ENCODE measurements around the gene PERM1. TPM values are rescaled to one million over a fixed set of nuclear protein-coding genes. Genes with fewer than 3 reads are reported as not detected.

PERM1 gene
- total RNA-seq, 1 experiment from 2014 or later, result 0.39 TPM

- H3K27me3 ChIP-seq (ENCODE audit: insufficient read depth, low read length), result no peaks in the 10 kb centered on the region
- no peak overlapping the region for H3K9ac ChIP-seq (ENCODE audit: low read length)
- RAD21 ChIA-PET (ENCODE audit: low non-redundant PET in 1 of 2, low total read pairs in 2 of 2, uncharacterized antibody in 2 of 2, unreplicated experiment in 2 of 2), result no interaction called here
- no peak overlapping the region for H3K4me3 ChIP-seq (replicated peaks in 1 of 2; ENCODE audit: low read depth in 1 of 2, low read length in 2 of 2)
- no peak overlapping the region for H2AFZ ChIP-seq (ENCODE audit: low read depth, low read length, poor library complexity, severe bottlenecking)
- no TSS peak for BruUV-seq (replicated peaks)
- H3K9me2 ChIP-seq (ENCODE audit: insufficient read depth), result no peaks in the 10 kb centered on the region
- no peaks in the 10 kb centered on the region for H3K36me3 ChIP-seq (ENCODE audit: control insufficient read depth in 1 of 2, insufficient read depth in 2 of 2, low read length in 2 of 2)
- TF ChIP-seq SP1 (IDR thresholded peaks at IDR 0.05; ENCODE audit: low read depth) (no peak), RAD21 (IDR thresholded peaks at IDR 0.05; ENCODE audit: low read depth) (no peak), ZFX (IDR thresholded peaks at IDR 0.05) (no peak), CBX3 (IDR thresholded peaks at IDR 0.05; ENCODE audit: low read depth) (no peak), MAX (IDR thresholded peaks at IDR 0.05) (no peak), REST (IDR thresholded peaks at IDR 0.05; ENCODE audit: low read depth) (no peak), EGR1 (IDR thresholded peaks at IDR 0.05; ENCODE audit: low read depth) (no peak), SRF (IDR thresholded peaks at IDR 0.05; ENCODE audit: low read depth) (no peak), ATF3 (IDR thresholded peaks at IDR 0.05) (no peak)
- H3K9me3 ChIP-seq (ENCODE audit: control insufficient read depth in 1 of 2, insufficient read depth in 1 of 2, low read depth in 1 of 2, low read length in 2 of 2), result no peaks in the 10 kb centered on the region; a peak in 1 of 4 replicates
- CTCF ChIA-PET, result interaction anchor here (1.6 kb wide), 1 partner anchor 9 kb away, joined by 4 read pairs; no protein-coding TSS in a partner anchor
- ATAC-seq (no peak), DNase-seq (ENCODE audit: low read depth, low spot score) (no peak)
- no peak overlapping the region for H3K27ac ChIP-seq (ENCODE audit: low read depth, low read length)
- intact Hi-C loops (cut with micrococcal nuclease), result no loop called here
- no peak overlapping the region for H3K4me2 ChIP-seq (ENCODE audit: low read length)
- peaks cover 7% of the 10 kb centered on the region; the same call in 1 of the 2 replicates for H4K20me1 ChIP-seq (ENCODE audit: insufficient read depth)
- POLR2A ChIA-PET, result no interaction called here
- peaks cover 3 to 20% of the 10 kb centered on the region in 2 experiments; a peak in 3 of 4 replicates for H3K4me1 ChIP-seq (ENCODE audit: control insufficient read depth in 1 of 2, insufficient read depth in 2 of 2, low read length in 2 of 2)
- peaks cover 13% of the 10 kb centered on the region; the same call in 1 of the 2 replicates for H3K79me2 ChIP-seq (ENCODE audit: insufficient read depth, low read length)
These were observed 11.6 kb upstream of the PERM1 start for GRCh38 chr1:993379-993995.

Measured in HCT116 (cell line).